ENCODE data around the gene ACAP2.

The ACAP2 gene

DNA sequence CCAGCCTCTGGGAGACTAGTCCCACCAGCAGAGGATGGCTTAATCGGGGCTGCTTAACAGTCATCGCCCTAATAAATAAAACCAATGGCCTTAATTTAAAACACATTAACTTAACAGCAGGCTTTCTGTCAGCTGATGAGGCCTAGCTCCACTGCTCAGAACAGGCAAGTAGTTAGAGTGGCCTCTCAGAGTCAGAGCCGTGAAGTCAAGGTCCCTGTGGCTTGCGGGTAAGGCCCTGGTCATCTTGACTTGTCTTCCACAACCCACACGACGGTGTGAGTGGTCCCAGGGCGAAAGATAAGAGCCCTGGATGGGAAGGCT, 183.7 kb downstream of the ACAP2 start:
- DNase-seq, result no peak

GRCh38 chr3:195258449-195259153, 184.2 kb downstream of the ACAP2 start:
- no peak for DNase-seq

- DNase-seq, result no peak
Observed at GRCh38 chr3:195257454-195258448, 185.1 kb downstream of the ACAP2 start.

DNA sequence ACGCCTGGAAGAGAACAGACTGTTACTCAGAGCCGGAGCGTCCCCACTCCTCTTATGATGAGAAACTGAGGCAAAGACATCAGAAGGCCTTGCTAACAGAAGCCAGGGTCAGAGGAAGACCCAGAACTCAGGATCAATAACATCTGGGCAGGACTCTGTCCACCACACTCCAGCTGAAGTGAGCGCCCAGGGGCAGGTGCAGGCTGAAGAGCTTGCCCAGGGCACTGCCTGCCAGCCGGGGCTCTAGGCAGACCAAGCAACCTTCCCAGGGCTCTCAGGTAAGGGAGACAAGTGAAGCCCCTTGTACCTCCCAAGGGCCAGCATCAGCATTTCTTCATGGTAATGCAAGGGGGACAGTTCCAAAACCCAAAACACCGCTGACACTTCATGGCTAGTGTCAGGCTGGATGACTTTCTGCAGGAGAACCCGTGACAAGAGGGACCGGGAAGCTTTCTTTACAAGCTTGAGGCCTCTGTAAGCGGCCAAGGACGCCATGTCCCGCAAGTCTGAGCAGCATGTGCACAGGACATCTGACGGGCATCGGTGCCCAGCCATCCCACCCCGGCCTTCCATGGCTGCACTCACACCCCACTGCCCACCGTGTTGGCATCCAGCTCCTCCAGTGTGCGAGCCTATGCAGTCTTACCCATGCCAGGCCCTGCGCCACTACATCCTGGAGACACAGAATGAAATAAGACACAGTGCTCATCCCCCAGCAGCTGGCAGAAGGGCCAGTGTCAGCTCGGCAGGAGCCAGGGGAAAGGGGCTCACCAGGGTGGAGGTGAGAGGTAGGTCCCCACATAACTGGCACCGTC, 186.0 kb downstream of the ACAP2 start:
- no peak for DNase-seq

DNA sequence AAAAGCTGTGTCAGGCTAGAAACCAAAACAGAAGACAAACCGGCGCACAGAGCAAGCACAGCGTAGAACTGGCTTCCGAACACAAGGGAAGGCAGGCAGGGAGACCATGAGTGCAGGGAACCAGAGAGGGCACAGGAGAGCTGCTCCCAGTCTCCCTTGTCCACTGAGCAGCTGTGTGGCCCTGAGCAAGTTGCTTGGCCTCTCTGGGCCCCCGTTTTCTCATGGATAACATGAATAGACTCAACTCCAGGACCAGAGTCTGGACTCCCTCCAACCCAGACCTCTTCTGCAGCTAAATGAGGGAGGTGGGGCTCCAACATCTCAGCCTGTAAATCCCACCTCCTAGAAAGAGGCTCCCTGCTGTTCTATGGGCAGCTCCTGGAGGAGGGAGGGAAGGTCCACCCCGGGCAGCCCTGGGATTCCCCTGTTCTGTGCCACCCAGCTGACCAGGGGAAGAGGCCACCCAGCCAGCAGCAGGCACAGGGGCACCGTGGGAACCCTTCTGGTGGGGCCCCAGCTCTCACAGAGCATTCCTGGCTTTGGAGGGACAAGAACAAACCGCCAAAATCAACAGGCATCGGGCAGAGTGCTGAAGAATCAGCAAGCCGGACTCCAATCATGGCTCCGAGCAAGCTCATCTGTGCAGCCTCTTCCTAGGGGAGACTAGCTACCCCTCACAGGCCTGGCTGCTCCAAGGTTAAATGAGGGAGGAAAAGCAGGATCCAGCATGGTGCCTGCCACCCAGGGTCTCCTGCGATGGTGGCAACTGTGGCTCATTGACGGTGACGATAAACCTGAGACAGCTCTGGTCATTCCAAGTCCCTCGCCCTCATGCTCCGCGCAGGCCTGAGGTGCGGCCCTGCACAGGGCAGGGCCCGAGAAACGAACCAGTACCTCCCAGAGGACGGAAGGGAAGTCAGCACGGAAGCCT, 187.0 kb downstream of the ACAP2 start:
- no peak for DNase-seq

DNA sequence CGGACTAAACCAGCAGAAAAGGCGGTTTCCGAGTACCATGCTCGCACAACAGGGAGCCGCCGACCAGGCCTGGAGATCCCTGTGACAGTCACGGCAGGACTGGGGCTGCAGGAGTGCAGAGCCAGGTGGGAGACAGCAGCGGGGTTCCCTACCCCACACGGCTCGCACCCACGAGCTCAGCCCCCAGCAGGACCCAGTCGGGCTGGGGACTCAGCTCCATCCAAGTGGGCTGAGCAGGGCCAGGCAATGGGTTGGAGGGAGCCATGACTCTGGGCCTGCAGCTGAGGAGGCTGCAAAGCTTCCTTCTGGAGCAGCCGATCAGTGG, 187.7 kb downstream of the ACAP2 start:
- no peak for DNase-seq

GRCh38 chr3:195254454-195255175, 188.2 kb downstream of the ACAP2 start:
- no peak for DNase-seq

DNA sequence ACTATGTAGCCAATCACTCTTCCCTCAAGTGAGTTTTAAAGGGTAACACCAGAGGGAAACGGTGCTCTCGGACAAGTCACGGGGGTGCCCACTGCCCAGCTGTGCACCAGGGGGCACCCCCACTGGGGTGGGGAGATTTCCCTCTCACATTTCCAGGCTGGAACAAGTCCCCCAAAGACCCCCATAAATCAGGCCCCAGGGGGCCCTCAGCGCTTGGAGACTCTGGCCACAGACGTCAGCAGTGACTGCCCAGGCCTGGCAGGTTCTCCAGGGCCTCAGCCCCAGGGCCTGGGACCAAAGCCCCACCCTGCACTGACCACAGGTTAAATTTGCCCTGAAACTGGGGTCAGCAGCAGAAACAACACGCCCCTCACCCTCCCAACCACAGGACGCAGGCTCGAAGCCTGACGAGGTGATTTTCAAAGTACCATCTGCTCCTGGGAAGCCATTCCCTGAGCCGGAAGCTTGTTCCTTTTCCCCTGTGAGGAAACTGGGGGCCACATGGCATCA, 188.8 kb downstream of the ACAP2 start:
- DNase-seq, result no peak

- no peak for DNase-seq
Observed at GRCh38 chr3:195251336-195252065, 191.3 kb downstream of the ACAP2 start.

GRCh38 chr3:195250473-195251251, 192.2 kb downstream of the ACAP2 start:
- DNase-seq, result no peak

DNA sequence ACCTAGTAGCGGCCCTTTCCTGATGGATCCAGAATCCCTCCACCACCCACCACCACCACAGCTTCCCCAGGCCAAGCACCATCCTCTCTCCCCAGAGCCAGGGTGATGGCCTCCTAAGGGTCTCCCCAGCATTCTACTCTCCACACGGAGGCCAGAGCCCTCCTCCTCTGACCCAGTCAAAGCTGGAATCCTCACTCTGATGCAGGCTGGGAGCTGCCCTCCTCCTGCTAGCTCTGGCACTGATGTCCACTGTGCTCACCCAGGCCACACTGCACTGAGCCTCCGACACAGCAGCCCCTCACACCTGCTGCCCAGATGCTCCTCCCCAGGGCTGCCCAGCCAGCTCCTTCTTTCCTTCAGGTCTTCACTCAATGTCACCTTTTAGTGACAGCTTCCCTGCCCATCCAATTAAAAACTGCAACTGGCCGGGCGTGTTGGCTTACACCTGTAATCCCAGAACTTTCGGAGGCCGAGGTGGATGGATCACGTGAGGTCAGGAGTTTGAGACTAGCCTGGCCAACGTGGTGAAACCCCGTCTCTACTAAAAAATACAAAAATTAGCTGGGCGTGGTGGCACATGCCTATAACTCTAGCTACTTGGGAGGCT, 192.9 kb downstream of the ACAP2 start:
- no peak for DNase-seq

- DNase-seq, result no peak
Observed at GRCh38 chr3:195249057-195249770, 193.6 kb downstream of the ACAP2 start.

DNA sequence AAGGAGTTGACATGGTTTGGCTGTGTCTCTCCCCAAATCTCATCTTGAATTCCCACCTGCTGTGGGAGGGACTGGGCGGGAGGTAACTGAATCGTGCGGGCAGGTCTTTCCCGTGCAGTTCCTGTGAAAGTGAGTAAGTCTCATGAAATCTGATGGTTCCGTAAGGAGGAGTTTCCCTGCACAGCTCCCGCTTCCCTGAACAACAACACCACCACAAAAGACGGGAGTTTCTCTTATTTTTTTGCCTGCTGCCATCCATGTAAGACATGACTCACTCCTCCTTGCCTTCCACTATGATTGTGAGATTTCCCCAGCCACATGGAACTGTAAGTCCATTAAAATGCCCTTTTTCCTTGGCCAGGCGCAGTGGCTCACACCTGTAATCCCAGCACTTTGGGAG, 194.5 kb downstream of the ACAP2 start:
- no peak for DNase-seq

- no peak for DNase-seq
Observed at GRCh38 chr3:195247863-195248189, 195.0 kb downstream of the ACAP2 start.

- no peak for DNase-seq
Observed at GRCh38 chr3:195247086-195247862, 195.5 kb downstream of the ACAP2 start.

- no peak for DNase-seq
Observed at GRCh38 chr3:195246581-195246995, 196.2 kb downstream of the ACAP2 start.

- DNase-seq, result no peak
Observed at GRCh38 chr3:195245531-195245951, 197.3 kb downstream of the ACAP2 start.
